Measurements from ENCODE around the gene WDR27.

GRCh38 chr6:169729961-169730360, 28.1 kb upstream of the WDR27 start:
- TF ChIP-seq POLR2A (IDR thresholded peaks at IDR 0.05; ENCODE audit: low read length) (no peak), CTCF (IDR thresholded peaks at IDR 0.05) (no peak)
